Right ventricle myocardium inferior (tissue), 1 donor: ENCODE measurements around the gene EEF2K. TPM values are rescaled to one million over a fixed set of nuclear protein-coding genes. Genes with fewer than 3 reads are reported as not detected.
"Not testable (repeated sequence)": the region's sequence is repeated elsewhere in the genome, so short reads cannot be mapped to it uniquely, and the experiment has no call there.

Experiments
- ATAC-seq: fragments of 200-7000 bp; cut with Tn5 transposase; one replicate; pipeline ENCODE4 v1.9.1; 2020; ENCODE audit warnings: mild to moderate bottlenecking, moderate library complexity
- DNase-seq: peaks from one replicate; pipeline ENCODE4 v3.0.0; 2021; ENCODE audit errors: missing footprints
- intact Hi-C: fragments of 100-400 bp; cut with DNase I; formaldehyde crosslinking; loops from one replicate; pipeline ENCODE4 v1.11.0; 2022
- long read RNA-seq: library from polyadenylated mRNA; unstranded; transcript quantifications from one replicate; pipeline ENCODE4 v2.0.0, GENCODE V29; 2021
- total RNA-seq: library from RNA; stranded (reverse); fragmentation: NEBNext Ultra II Directional; extraction: Animal tissue kit (Norgen Biotek cat#: 25700); gene quantifications from one replicate; pipeline ENCODE4 v1.2.1, GENCODE V29; 2021
- donor health status: DM: no; HTN: yes; CAD: no; lungs with severe emphysema.

EEF2K gene
- 28.8 TPM for total RNA-seq
- long read RNA-seq, full-length matches to known transcripts, result 6 of 24 reads
- long read RNA-seq, partial matches to known transcripts, result 9 of 24 reads
- long read RNA-seq, other reads (novel, unspliced or antisense), result 9 of 24 reads

DNA sequence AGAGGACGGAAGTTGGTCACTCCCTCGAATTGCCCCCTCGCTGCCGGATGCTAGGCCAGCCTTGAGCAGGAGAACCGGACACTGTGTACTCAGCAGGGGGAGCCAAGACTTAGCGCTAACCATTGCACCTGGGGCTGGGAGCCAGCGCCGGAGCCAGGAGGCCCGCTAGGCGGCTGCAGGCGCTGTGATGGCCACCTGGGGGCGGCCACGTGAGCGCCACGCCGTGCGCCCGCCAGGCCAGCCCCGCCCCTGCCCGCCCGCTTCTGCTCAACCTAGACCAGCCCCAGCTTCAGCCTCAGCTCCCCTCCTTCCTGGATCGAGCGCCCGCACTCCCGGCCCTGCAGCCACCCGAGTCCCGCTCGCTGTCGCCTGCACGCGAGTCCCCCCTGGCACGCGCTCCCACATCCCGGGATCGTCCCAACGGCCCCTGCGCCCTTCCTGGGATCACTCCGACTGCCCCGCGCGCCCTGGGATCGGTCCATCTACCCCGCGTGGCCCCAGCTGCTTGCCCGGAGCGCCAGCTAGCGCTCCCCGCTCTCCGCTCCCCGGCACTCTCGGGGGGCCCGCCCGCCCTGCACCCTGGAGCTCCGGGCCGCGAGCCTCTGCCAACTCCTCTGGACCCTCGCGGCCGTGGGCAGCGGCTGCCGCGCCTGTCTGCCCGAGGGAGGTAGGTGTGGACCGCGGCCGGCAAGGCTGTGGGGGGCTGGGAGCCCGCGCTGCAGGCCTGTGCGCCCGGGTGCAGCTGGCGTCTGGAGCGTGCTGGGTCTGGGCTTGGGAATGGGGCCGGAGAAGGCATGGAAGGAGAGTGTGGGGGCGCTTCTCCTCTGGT is at the start of gene EEF2K:
EEF2K (plus strand) TSS at position 266 of the 829 bp plus-strand sequence. CDS start 19,452 bp downstream, outside the sequence.
- intact Hi-C loops, result loop anchor here (1.0 to 2.0 kb wide), 3 partner anchors 19 to 91 kb away; partner anchors contain the start of gene POLR3E
- ATAC-seq, result peak; percentile 94

DNA sequence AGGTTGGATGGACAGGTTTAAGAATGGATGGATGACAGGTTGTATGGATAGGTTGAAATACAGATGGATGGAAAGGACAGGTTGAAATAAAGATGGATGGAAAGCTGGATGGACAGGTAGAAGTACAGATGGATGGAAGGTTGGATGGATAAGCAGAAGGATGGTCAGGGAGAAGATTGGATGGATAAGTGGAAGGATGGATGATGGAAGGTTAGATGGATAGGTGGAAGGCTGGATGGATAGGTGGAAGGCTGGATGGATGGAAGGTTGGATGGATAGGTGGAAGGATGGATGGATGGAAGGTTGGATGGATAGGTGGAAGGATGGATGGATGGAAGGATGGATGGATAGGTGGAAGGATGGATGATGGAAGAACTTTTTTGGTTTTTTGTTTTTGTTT is 44.7 kb upstream of the EEF2K start:
- ATAC-seq, result no peak
- no peak for DNase-seq
- intact Hi-C loops, result no loop called here

More for the DNA sequence above, at the start of gene EEF2K:
- DNase-seq, result peak; percentile 94

DNA sequence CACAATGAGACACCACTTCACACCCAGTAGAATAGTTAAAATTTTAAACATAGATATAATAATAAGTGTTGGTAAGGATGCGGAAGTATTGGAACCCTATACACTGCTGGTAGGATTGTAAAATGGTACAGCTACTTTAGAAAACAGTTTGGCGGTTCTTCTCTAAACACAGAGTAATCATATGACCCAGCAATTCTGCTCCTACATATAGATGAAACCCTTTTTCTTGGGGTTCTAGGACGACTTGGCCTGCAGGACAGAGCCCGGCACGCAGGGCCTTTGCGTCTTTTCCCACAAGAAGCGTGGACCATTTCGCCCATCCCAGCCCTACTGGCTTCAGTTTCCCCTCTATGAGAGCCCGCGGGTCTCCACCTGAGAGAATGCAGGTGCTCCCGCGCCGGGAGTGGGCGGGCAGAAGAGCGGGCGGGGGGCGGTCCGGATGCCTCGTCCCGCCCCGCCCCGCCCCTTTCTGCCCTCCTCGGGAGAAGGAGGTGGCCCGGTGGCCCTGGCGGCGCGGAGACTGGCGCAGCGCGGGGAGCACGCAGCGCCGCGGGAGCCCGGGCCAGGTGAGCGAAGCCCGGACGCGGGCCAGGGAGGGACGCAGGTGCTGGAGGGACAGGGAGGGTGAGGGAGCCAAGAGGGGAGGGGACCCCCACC is 44.0 kb upstream of the EEF2K start, which contains the start of gene SDR42E2:
SDR42E2 (plus strand) TSS at position 508 of the 657 bp plus-strand sequence. CDS start 3,077 bp downstream, outside the sequence.
- DNase-seq (no peak), ATAC-seq (no peak)
- intact Hi-C loops, result no loop called here

DNA sequence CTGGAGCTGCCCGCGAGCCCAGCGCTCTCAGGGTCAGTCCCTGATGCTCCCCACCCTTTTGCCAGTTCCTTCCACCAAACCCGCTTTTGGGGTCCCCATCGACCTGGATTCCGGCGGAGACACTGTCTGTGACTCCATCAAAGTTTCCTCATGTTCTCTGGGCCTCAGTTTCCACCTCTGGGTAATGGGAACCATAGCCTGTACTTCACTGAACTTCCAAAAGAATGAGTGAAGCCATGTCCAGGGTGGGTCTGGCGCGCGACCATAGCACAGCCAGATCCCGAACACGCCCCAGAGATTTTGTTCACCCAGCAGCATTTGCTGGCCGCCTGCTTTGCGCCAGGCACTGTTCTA is 43.4 kb upstream of the EEF2K start:
- DNase-seq (no peak), ATAC-seq (no peak)
- intact Hi-C loops, result no loop called here

DNA sequence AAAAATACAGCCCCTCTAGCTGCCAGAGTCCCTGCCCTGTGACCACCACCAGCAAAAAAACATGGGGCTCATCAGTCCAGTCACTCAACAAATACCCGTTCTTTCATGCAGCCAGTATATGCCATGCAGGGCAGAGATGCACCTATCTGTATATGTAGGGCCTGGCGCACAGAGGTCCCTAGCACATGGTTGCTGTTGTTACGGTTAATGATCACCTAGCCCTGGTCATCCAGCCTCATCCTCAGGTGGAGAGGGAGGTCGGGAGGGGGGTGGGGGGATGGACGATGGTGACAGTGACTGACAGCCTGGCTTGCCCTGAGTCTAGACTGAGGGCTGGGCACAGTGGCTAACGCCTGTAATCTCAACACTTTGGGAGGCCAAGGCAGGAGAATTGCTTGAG is 42.3 kb upstream of the EEF2K start:
- intact Hi-C loops, result no loop called here
- no peak for ATAC-seq
- DNase-seq, result no peak

DNA sequence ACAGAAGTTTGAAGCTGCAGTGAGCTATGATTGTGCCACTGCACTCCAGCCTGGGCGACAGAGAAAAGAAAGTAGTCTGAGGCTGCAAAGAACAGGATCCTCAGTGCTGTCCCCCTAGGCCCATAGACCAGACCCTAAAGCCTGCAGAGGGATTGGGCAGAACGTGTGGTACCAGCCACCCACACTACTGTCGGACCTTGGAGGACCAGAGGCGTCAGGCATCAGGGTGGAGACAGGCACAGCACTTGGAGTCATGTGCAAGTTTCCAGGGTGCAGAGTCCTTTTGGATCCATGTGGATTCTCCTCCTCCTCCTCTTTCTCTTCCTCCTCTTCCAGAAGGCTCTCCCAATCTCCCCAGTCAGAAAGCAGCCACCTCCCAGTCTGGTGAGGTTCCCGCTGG is 41.6 kb upstream of the EEF2K start:
- intact Hi-C loops, result no loop called here
- no peak for DNase-seq
- ATAC-seq, result no peak

DNA sequence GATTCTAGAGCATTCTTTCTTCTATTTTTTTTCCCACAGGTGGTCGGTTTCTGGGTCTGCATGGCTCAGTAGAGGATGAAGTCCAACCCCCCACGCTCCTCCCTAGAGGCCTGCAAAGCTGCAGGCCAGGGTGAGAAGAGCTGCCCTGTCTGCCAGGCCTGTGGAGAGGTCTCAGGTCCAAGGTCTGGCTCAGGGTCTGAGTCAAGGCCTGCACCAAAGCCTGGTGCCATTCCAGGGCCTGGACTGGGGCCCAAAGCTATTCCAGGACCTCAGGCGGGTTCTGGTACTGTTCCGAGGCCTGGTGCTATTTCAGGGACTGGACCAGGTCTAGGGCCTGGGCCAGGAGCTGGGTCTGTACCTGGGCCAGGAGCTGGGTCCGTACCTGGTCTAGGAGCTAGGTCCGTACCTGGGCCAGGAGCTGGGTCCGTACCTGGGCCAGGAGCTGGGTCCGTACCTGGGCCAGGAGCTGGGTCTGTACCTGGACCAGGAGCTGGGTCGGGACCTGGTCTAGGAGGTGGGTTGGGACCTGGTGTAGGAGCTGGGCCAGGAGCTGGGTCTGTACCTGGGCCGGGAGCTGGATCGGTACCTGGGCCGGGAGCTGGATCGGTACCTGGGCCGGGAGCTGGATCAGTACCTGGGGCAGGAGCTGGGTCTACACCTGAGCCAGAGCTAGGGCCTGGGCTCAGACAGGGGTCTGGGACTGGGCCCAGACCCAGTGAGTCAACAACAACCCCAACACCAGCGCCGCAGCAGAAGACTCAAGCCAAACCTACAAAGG is 40.4 kb upstream of the EEF2K start:
- DNase-seq (no peak), ATAC-seq (peak; percentile 13)
- intact Hi-C loops, result no loop called here

DNA sequence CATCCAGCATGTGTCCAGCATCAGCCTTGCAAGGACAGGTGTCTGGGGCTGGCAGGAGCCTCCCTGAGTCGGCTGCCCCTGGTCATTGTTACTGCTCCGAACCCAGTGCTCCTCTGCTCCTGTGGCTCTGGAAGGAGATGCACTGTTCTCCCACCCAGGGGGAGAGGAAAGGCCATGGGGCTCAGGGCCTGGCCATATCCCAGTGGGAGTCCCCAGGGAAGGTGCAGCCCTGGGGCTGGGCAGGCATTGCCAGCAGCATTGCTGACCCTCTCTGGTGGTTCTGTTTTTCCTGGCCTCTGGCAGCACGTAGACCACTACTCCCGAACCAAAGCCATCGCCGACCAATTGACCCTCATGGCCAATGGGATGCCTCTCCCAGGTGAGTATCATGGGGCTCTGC is 34.1 kb upstream of the EEF2K start:
- DNase-seq, result no peak
- intact Hi-C loops, result no loop called here
- ATAC-seq, result no peak

DNA sequence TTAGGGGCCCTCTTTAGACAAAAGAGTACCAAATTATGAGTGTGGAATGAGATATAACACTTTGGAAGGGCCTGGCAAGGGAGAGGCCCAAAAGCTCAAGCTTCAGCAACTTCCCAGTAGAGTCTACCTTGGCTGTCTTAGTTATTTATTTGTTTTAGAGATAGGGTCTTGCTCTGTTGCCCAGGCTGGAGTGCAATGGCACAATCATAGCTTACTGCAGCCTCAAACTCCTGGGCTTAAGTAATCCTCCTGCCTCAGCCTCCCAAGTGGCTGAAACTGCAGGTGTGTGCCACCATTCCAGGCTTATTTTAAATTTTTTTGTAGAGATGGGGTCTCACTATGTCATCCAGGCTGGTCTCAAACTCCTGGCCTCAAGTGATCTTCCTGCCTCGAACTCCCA is 33.4 kb upstream of the EEF2K start:
- ATAC-seq, intact Hi-C loops, DNase-seq: not testable (repeated sequence)

DNA sequence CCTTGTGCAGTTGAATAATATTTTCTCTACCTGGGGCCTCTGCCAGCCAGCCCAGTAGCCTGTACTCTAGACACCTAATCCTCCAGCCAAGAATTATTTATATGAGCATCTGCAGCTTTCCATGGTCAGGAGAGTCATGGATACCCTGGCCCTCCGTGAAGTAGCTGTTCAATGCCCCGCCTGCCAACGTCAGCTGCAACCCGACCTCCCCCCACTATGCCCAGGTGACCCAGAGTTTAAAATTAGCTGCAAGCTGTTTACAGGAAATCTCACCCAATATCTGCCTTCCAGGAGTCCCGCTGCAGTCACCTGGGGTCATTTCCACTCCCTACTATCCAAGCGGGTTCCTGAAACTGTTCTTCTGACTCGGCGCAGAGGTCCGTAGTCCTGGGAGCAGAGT is 31.4 kb upstream of the EEF2K start:
- ATAC-seq (no peak), DNase-seq (no peak)
- intact Hi-C loops, result no loop called here

DNA sequence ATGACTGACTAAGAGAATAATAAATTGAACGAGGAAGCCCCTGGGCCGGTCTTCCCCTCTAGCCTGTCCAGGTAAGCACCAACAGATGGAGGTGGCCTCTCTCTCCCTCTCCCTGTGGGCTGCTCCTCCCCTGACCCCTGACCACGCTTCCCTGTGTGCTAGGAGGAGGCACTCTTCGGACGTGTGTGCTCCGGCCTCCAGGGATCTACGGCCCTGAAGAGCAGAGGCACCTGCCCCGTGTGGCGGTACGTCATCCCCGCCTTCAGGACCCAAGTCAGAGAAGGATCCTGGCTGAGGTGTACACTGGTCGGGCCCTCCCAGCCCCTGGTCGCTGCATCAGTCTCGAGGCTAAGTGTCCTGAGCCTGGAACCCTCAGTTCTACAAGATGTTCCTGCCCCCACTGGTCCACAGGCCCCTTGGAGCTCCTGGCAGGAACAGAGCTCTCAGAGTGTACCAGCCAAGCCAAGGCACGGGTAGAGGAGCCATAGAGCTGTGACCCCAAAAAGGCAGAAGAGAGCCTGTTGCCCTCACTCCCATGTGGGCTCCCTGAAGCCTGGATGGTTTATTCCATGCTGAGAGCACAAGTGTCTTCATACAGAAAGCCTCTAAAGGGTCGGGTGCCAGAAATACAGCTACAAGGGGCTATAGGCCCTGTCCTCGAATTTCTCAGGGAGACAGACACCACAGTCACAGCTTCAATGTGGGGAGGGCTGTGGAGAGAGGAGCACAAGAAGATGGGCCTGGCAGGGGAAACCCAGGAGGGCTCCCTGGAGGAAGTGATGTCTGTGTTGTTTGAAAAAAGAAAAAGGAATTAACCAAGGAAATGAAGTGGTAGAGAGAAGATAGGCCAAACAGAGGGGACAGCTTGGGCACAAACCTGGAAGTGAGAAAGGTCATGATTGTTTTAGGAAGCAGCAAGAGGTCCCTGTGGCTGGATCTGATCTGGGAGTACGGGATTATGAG is 27.8 kb upstream of the EEF2K start:
- ATAC-seq (no peak), DNase-seq (no peak)
- intact Hi-C loops, result no loop called here

DNA sequence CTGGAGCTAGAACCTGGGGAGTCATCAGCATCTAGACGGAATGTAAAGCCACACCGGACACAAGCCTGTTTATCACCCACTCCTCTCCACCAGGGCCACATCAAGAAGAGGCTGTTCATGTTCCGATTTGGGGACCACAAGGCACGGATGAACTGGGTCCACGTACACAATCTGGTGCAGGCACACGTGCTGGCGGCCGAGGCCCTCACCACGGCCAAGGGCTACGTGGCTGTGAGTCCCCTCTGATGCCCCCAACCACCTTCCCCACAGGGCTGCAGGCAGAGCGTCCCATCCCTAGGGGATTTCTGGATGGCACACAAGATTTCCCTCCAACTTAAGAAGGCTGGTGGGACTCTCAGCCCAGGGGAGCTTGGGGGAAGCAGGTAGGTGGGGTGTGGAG is 24.7 kb upstream of the EEF2K start:
- DNase-seq (no peak), ATAC-seq (no peak)
- intact Hi-C loops, result no loop called here

DNA sequence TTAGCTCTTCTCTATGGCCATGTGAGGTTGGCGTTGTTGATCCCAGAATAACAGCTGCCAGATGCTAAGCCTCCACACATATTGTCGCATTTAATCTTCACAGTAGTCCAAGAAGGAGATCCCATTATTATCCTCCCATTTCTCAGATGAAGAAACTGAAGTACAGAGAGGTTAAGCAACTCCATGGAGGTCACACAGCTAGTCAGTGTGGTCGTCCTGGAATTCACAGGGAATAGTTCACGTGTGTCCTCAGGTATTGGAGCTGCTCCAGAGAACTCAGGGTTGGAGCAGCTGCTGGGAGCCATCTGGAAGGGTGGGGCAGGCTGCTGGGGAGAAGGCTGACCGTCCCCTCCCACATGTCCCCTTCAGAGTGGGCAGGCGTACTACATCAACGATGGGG is 24.2 kb upstream of the EEF2K start:
- intact Hi-C loops, result no loop called here
- no peak for ATAC-seq
- no peak for DNase-seq

DNA sequence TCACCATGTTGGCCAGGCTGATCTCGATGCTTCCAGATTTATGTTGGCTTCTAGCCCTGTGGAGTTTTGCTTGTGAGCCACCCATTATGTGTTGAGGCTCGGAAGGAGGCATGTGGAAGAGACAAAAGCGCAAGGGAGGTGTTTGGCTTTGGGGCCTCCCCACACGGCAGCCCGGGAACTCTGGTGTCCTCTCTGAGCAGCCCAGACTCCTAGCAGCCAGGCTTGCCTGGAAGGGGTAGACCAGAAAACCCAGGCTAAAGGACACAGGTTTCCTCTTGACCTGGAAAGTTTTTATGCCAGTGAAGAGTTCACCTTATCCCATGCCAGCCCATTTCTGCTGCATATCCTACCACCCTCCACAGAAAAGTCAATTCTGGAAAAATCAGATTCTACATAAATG is 22.7 kb upstream of the EEF2K start:
- intact Hi-C loops, result no loop called here
- DNase-seq (no peak), ATAC-seq (no peak)

DNA sequence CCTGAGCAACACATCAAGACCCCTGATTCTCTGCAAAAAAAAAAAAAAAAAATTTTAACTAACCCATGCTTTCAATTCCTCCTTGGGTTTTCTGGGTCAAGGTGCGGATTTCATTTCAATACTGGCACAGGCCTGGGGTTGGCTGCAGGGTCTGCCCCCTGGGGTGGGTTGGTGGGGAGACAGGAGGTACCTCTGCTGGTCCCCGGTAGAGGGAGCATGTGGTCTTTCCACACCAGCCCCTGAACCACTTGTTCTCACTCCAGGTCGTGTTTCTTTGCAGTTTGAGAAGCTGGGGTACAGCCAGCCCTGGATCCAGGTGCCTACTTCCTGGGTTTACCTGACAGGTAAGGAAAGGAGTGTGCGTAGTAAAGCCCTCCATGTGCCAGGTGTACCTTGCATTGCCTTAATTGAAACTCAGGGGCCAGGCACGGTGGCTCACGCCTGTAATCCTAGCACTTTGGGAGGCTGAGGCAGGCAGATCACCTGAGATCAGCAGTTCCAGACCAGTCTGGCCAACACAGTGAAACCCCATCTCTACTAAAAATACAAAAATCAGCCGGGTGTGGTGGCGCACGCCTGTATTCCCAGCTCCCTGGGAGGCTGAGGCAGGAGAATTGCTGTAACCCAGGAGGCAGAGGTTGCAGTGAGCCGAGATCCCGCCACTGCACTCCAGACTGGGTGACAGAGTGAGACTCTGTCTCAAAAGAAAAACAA is 22.0 kb upstream of the EEF2K start:
- DNase-seq, result no peak
- intact Hi-C loops, result no loop called here
- ATAC-seq, result no peak

DNA sequence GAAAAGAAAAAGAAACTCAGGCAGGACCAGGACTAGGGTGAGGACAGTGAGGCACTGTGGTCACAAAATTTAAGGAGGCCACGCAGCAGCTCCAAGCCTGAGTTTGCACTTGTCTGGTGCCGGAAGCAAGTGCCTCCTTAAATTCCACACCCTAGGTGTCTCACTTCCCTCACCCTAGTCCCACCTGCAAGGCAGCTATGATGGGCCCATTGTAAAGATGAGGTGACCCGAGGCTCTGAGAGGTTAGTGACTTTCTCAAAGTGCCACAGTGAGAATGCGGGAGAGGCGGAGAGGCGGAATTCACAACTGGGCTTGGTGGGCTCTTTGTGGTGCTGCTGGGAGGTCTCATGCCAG is 21.5 kb upstream of the EEF2K start:
- intact Hi-C loops, result no loop called here
- DNase-seq (no peak), ATAC-seq (no peak)

DNA sequence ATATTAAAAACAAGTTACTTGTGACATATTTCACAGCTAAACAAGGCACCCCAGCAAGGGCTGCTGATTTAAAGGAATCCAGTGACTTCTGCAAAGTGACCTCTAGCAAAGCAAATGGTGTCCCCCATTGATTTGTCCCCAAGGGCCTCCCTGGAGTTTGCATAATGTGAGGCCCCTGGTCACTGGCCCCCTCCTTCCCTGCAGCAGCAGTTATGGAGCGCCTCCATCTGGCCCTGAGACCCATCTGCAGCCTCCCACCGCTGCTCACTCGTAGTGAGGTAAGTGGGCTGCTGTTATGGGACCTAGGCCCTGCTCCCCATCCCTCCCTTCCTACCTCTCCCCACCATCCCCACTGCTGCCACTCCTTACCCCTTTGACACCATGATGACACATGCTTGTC is 19.6 kb upstream of the EEF2K start:
- intact Hi-C loops, result no loop called here
- no peak for DNase-seq
- ATAC-seq, result no peak

DNA sequence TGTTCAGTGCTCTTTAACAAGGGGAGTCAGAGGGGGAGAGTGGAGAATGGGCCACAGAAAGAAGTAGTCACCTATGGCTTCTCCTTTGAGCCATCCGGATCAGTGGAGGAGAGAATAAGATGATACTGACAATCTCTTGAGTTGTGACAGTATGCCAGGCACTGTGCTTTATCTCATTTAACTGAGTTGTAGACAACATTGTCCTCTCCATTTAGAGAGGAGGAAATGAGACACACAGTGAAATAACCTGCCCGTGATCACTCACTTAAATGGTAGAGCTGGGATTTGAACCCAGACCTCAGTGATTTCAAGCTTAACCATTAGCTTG is 17.8 kb upstream of the EEF2K start:
- intact Hi-C loops, result loop anchor here (2.0 kb wide), 2 partner anchors 187 to 235 kb away; partner anchors contain the start of genes PDZD9 and UQCRC2
- no peak for ATAC-seq

More for the DNA sequence above, 17.8 kb upstream of the EEF2K start:
- DNase-seq, result no peak
